ENCODE measurements around the gene ROBO1. TPM values are rescaled to one million over a fixed set of nuclear protein-coding genes. Genes with fewer than 3 reads are reported as not detected.

Gene ROBO1
- total RNA-seq, 1 donor from 2014 or later, result 182 TPM

- TF ChIP-seq, protein P1, sequence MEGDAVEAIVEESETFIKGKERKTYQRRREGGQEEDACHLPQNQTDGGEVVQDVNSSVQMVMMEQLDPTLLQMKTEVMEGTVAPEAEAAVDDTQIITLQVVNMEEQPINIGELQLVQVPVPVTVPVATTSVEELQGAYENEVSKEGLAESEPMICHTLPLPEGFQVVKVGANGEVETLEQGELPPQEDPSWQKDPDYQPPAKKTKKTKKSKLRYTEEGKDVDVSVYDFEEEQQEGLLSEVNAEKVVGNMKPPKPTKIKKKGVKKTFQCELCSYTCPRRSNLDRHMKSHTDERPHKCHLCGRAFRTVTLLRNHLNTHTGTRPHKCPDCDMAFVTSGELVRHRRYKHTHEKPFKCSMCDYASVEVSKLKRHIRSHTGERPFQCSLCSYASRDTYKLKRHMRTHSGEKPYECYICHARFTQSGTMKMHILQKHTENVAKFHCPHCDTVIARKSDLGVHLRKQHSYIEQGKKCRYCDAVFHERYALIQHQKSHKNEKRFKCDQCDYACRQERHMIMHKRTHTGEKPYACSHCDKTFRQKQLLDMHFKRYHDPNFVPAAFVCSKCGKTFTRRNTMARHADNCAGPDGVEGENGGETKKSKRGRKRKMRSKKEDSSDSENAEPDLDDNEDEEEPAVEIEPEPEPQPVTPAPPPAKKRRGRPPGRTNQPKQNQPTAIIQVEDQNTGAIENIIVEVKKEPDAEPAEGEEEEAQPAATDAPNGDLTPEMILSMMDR (conservative IDR thresholded peaks at IDR 0.05), result no peak
- Mint-ChIP-seq H3K9me3 (no peaks in the 10 kb centered on the region), H3K36me3 (no peaks in the 10 kb centered on the region), H3K27me3 (no peaks in the 10 kb centered on the region), H3K4me1 (ENCODE audit: unreplicated experiment) (peaks cover 6% of the 10 kb centered on the region), H3K4me3 (no peak overlapping the region), H3K27ac (no peak overlapping the region)
- DNase-seq (ENCODE audit: extremely low spot score, unreplicated experiment), result no peak
These were observed 653.9 kb downstream of the ROBO1 start for GRCh38 chr3:79113876-79114275.

DNA sequence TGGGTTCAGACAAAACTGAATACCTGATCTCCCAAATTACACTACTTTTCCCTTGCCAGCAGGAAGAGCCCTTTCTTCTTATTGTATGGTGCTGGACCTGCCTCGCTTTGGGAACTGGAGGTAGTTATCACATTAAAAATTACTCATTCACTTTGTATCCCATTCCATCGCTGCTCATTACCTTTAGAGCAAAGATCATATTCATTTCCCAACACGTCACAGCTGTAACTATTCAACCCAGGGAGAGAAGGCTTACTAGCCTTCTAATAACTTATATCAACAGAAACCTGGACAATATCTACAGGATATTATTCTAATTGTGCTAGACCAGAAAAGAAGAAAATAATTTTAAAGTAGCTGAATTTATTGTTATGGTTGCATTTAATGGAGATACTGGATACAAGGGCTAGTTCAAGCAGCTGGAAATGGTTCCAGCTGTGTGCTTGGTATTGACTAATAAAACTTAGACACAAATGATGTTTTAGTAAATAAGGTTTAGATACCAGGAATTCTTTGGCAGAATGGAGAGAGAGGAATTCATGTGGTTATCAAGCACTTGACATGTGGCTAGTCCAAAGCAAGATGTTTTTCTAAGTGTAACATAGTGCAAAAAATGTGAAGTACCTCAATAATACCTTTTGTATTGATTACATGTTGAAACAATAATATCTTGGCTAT, 656.3 kb downstream of the ROBO1 start:
- Mint-ChIP-seq H3K36me3 (no peaks in the 10 kb centered on the region), H3K27me3 (no peaks in the 10 kb centered on the region), H3K9me3 (no peaks in the 10 kb centered on the region), H3K4me3 (no peak overlapping the region), H3K27ac (no peak overlapping the region), H3K4me1 (ENCODE audit: unreplicated experiment) (peaks cover 6% of the 10 kb centered on the region)
- DNase-seq (ENCODE audit: extremely low spot score, unreplicated experiment), result no peak
- TF ChIP-seq, protein P1 (conservative IDR thresholded peaks at IDR 0.05), result no peak

- Mint-ChIP-seq H3K4me3 (no peak overlapping the region), H3K36me3 (no peaks in the 10 kb centered on the region), H3K27ac (no peak overlapping the region), H3K4me1 (ENCODE audit: unreplicated experiment) (peaks cover 6% of the 10 kb centered on the region), H3K9me3 (no peaks in the 10 kb centered on the region), H3K27me3 (no peaks in the 10 kb centered on the region)
- DNase-seq (ENCODE audit: extremely low spot score, unreplicated experiment), result no peak
- TF ChIP-seq, protein P1 (conservative IDR thresholded peaks at IDR 0.05), result no peak
These were observed 658.0 kb downstream of the ROBO1 start for GRCh38 chr3:79109754-79110153.

GRCh38 chr3:79103307-79103706, 664.5 kb downstream of the ROBO1 start:
- Mint-ChIP-seq H3K9me3 (no peaks in the 10 kb centered on the region), H3K36me3 (no peaks in the 10 kb centered on the region), H3K4me3 (no peak overlapping the region), H3K27me3 (no peaks in the 10 kb centered on the region), H3K27ac (no peak overlapping the region), H3K4me1 (ENCODE audit: unreplicated experiment) (no peaks in the 10 kb centered on the region)
- TF ChIP-seq, protein P1 (conservative IDR thresholded peaks at IDR 0.05), result no peak
- DNase-seq (ENCODE audit: extremely low spot score, unreplicated experiment), result no peak

DNA sequence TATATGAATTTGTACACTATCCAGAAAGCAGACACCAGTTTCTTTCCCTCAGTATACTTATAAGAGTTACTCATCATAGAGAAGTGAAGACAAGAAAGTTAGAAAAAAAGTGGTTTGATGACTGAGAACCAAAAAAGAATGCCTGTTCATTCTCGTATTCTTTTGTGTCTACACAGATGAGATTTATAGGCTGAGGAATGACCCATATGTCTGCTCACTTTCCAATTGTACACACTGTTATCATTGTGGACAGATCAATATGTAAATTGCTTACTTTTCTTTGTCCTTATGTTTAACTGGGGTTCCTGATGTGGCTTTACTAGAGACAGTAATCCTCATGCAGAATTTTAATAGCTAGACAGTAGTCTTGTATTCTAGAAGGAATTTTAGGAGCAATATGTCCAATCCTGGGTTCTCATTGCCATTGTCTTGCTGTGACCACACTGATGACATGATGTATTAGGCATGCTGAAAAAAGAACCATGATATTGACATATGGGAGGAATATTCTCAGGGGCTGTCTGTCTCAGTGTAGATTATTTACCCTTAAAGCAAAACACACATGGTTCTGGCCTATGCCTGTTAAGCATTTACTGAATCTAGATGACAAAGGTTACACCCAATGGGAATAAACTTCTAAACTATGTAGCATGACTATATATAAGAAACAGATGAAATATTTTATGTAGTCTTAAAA, 669.7 kb downstream of the ROBO1 start:
- DNase-seq (ENCODE audit: extremely low spot score, unreplicated experiment), result no peak
- H3K4me1 Mint-ChIP-seq (ENCODE audit: unreplicated experiment), result no peaks in the 10 kb centered on the region
- no peaks in the 10 kb centered on the region for H3K9me3 Mint-ChIP-seq
- no peak overlapping the region for H3K27ac Mint-ChIP-seq
- H3K4me3 Mint-ChIP-seq, result no peak overlapping the region
- no peaks in the 10 kb centered on the region for H3K27me3 Mint-ChIP-seq
- TF ChIP-seq, protein P1 (conservative IDR thresholded peaks at IDR 0.05), result no peak
- H3K36me3 Mint-ChIP-seq, result no peaks in the 10 kb centered on the region
